ENCODE results near the gene ZNF625. TPM values are rescaled to one million over a fixed set of nuclear protein-coding genes. Genes with fewer than 3 reads are reported as not detected.

The ZNF625 gene
- total RNA-seq, 4 donors from 2014 or later: 7.3 to 11.4 (median 8.0) TPM

DNA sequence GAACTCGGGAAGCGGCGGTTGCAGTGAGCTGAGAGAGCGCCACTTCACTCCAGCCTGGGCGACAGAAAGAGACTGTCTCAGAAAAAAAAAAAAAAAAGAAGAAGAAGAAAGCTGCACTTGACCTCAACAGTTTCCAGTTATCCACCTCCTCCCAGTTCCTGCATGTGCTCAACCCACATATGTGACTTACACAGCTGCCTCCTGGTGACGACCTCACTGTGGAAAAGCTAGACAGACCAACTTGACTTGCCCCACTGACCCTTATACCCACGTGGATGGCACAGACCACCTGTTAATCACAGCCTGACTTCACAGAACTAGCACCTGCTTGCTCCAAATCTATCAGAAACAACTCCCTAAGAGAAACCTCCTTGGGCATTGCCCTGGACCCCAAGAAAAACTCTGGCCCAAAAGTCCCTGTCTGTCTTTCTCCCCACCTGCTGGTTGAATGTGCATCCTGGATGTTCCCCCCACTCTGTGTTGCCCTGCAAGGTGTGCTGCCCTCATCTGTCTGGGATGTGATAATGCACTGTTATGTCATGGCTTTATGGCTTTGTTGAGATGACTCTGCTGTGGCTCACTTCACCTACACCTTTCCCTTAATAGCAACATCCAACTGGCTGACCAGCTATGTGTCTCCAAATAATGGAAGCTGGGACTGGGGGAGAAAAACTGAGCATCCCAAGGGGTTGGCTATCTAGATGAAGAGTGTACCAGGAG is 19.2 kb downstream of the ZNF625 start:
- H3K27ac ChIP-seq: no peak overlapping the region
- H3K36me3 ChIP-seq: peaks cover 10 to 51% of the 10 kb centered on the region in 2 donors
- ATAC-seq: no peak
- H3K4me3 ChIP-seq: no peak overlapping the region
- TF ChIP-seq POLR2AphosphoS5 (IDR thresholded peaks at IDR 0.05) (no peak), CTCF (IDR thresholded peaks at IDR 0.05) (peak in 2 of 4 experiments; percentile 34 to 44)
- 70 to 76% methylated on average over 5 to 7 of the region's 7 CpGs for WGBS, 2 donors (ENCODE audit: low coverage in 1 of 2)
- peaks cover 0 to 36% (median 5%) of the 10 kb centered on the region in 3 donors for H3K4me1 ChIP-seq
- H3K9me3 ChIP-seq: peaks cover 0 to 23% (median 2%) of the 10 kb centered on the region in 3 donors
- H3K27me3 ChIP-seq: no peaks in the 10 kb centered on the region

GRCh38 chr19:12133069-12133468 is 23.5 kb downstream of the ZNF625 start:
- H3K9me3 ChIP-seq: peaks cover 0 to 30% (median 2%) of the 10 kb centered on the region in 3 donors
- no peaks in the 10 kb centered on the region for H3K27me3 ChIP-seq
- peaks cover 0 to 9% (median 0%) of the 10 kb centered on the region in 3 donors for H3K4me1 ChIP-seq
- no peak for ATAC-seq
- no peak overlapping the region for H3K27ac ChIP-seq
- 88 to 100% methylated on average over 3 of the region's 3 CpGs for WGBS, 2 donors (ENCODE audit: low coverage in 1 of 2)
- H3K36me3 ChIP-seq: peaks cover 10 to 62% of the 10 kb centered on the region in 2 donors
- H3K4me3 ChIP-seq: no peak overlapping the region
- TF ChIP-seq CTCF (IDR thresholded peaks at IDR 0.05) (no peak), EP300 (IDR thresholded peaks at IDR 0.05) (no peak), POLR2AphosphoS5 (IDR thresholded peaks at IDR 0.05) (no peak), POLR2A (IDR thresholded peaks at IDR 0.05) (no peak)

GRCh38 chr19:12126707-12127106 is 29.8 kb downstream of the ZNF625 start:
- no peak for TF ChIP-seq EP300 (IDR thresholded peaks at IDR 0.05)
- TF ChIP-seq POLR2AphosphoS5 (IDR thresholded peaks at IDR 0.05): no peak
- TF ChIP-seq CTCF (IDR thresholded peaks at IDR 0.05): peak; percentile 11 to 55 (median 38)
- no peak for TF ChIP-seq POLR2A (IDR thresholded peaks at IDR 0.05)
- WGBS, 2 donors (ENCODE audit: low coverage in 1 of 2): 17 to 20% methylated on average over 2 of the region's 2 CpGs
- no peak for ATAC-seq
- Histone ChIP-seq H3K27ac (no peak overlapping the region), H3K27me3 (no peaks in the 10 kb centered on the region), H3K4me1 (no peaks in the 10 kb centered on the region), H3K36me3 (peaks cover 0 to 6% of the 10 kb centered on the region in 2 donors), H3K9me3 (peaks cover 0 to under 1% (median 0%) of the 10 kb centered on the region in 3 donors), H3K4me3 (no peak overlapping the region)

DNA sequence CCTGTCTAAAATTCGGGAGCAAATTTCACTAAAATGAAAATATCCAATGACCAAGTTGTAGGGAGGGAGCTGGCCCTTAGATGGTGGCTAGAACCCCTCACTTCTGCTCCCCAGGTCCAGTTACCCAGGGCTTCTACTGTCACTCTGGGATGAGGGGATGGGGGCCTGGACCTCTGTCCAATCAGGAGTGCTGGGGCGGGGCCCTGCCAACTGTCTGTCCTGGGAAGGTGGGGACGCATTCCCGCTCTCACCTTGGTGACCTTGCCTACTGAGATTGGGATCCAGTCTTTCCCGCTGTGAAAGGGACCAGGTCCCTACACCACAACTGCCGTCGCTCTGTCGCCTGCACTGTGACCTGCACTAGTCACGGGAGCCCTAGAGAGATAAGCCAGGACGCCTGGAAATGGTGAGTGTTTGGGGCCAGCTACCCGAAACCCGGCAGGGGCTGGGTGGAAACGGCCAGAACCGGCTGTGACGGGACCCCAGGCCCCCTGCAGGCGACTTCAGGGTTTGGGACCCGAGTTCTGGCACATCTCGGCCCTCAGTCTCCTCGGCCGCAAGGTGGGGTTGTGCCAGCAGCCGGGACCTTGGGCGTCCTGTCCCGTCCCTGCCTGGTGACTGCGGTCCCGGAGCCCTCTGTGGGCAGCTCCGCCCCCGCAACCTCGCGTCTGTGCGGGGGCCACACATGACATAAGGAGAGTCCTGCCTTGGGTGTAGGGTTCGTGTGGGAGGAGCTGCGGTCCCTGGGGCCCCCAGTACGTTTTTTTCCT is 39.1 kb downstream of the ZNF625 start:
- no peak for TF ChIP-seq POLR2AphosphoS5 (IDR thresholded peaks at IDR 0.05)
- Histone ChIP-seq H3K27ac (no peak overlapping the region), H3K4me3 (no peak overlapping the region), H3K36me3 (peaks cover 0 to 9% of the 10 kb centered on the region in 2 donors), H3K4me1 (no peaks in the 10 kb centered on the region), H3K9me3 (peaks cover 0 to 15% (median 0%) of the 10 kb centered on the region in 3 donors), H3K27me3 (no peaks in the 10 kb centered on the region)
- WGBS, 2 donors (ENCODE audit: low coverage in 1 of 2): 71 to 79% methylated on average over 1 to 5 of the region's 33 CpGs
- ATAC-seq: no peak

- TF ChIP-seq POLR2AphosphoS5 (IDR thresholded peaks at IDR 0.05) (no peak), CTCF (IDR thresholded peaks at IDR 0.05) (no peak), EP300 (IDR thresholded peaks at IDR 0.05) (no peak), POLR2A (IDR thresholded peaks at IDR 0.05) (no peak)
- WGBS, 2 donors (ENCODE audit: low coverage in 1 of 2): 91 to 94% methylated on average over 5 of the region's 5 CpGs
- no peak overlapping the region for H3K4me3 ChIP-seq
- peaks cover 0 to 26% of the 10 kb centered on the region in 2 donors for H3K36me3 ChIP-seq
- no peaks in the 10 kb centered on the region for H3K4me1 ChIP-seq
- ATAC-seq: no peak
- no peaks in the 10 kb centered on the region for H3K27me3 ChIP-seq
- peaks cover 0 to 27% (median 0%) of the 10 kb centered on the region in 3 donors for H3K9me3 ChIP-seq
- no peak overlapping the region for H3K27ac ChIP-seq
Observed at GRCh38 chr19:12113121-12113520, 43.4 kb downstream of the ZNF625 start.

Measured in gastroesophageal sphincter (tissue), 4 donors.